ENCODE results near the gene ARHGAP6.
"Not testable (repeated sequence)": the region's sequence is repeated elsewhere in the genome, so short reads cannot be mapped to it uniquely, and the experiment has no call there.

Gene ARHGAP6

GRCh38 chrX:11519234-11519633, 146.5 kb downstream of the ARHGAP6 start:
- DNase-seq: not testable (repeated sequence)

- no peak for DNase-seq
Observed at GRCh38 chrX:11509786-11510185, 155.9 kb downstream of the ARHGAP6 start.

GRCh38 chrX:11504234-11504633, 161.5 kb downstream of the ARHGAP6 start:
- no peak for DNase-seq

GRCh38 chrX:11499076-11500044, 166.4 kb downstream of the ARHGAP6 start:
- DNase-seq: no peak

- not testable (repeated sequence) for DNase-seq
Observed at GRCh38 chrX:11491375-11491774, 174.3 kb downstream of the ARHGAP6 start.

- DNase-seq: no peak
Observed at GRCh38 chrX:11484290-11484689, 181.4 kb downstream of the ARHGAP6 start.

GRCh38 chrX:11481035-11481434, 184.7 kb downstream of the ARHGAP6 start:
- DNase-seq: no peak

GRCh38 chrX:11480626-11481025, 185.1 kb downstream of the ARHGAP6 start:
- no peak for DNase-seq

GRCh38 chrX:11478911-11479310, 186.8 kb downstream of the ARHGAP6 start:
- no peak for DNase-seq

GRCh38 chrX:11478026-11478425, 187.7 kb downstream of the ARHGAP6 start:
- no peak for DNase-seq

GRCh38 chrX:11474576-11474975, 191.1 kb downstream of the ARHGAP6 start:
- DNase-seq: no peak

GRCh38 chrX:11474021-11474420, 191.7 kb downstream of the ARHGAP6 start:
- no peak for DNase-seq

GRCh38 chrX:11472879-11473278, 192.8 kb downstream of the ARHGAP6 start:
- DNase-seq: no peak

GRCh38 chrX:11472381-11472780, 193.3 kb downstream of the ARHGAP6 start:
- no peak for DNase-seq

GRCh38 chrX:11470250-11470974, 195.3 kb downstream of the ARHGAP6 start:
- no peak for DNase-seq

- no peak for DNase-seq
Observed at GRCh38 chrX:11465648-11466411, 199.9 kb downstream of the ARHGAP6 start.

GRCh38 chrX:11464836-11465463, 200.8 kb downstream of the ARHGAP6 start:
- no peak for DNase-seq

GRCh38 chrX:11464380-11464779, 201.3 kb downstream of the ARHGAP6 start:
- DNase-seq: no peak

GRCh38 chrX:11462648-11463047, 203.1 kb downstream of the ARHGAP6 start:
- DNase-seq: no peak

GRCh38 chrX:11462136-11462535, 203.6 kb downstream of the ARHGAP6 start:
- DNase-seq: no peak

- DNase-seq: no peak
Observed at GRCh38 chrX:11461201-11462001, 204.3 kb downstream of the ARHGAP6 start.

GRCh38 chrX:11460347-11460746, 205.4 kb downstream of the ARHGAP6 start:
- no peak for DNase-seq

Data from GDM1 (cell line).